SK-N-SH treated with all-trans-retinoic acid at 6 μM for 48 hours (cell line): ENCODE data around the gene SIN3A.

Experiments used
- ARNTL ChIP-seq: fragments of 450-650 bp; formaldehyde crosslinking; IDR thresholded peaks from 2 replicates; pipeline ENCODE4 v1.5.0; 2020; ENCODE audit warnings: low read depth, mild to moderate bottlenecking, moderate library complexity, borderline replicate concordance
- BACH2 ChIP-seq: fragments of 250-450 bp; sonication (Bioruptor Pico); IDR thresholded peaks from 2 replicates; pipeline ENCODE4 v1.9.0; 2021; ENCODE audit warnings: mild to moderate bottlenecking, borderline replicate concordance
- ESRRG ChIP-seq: fragments of 250-450 bp; sonication (Bioruptor Pico); IDR thresholded peaks from 2 replicates; pipeline ENCODE4 v1.6.1; 2021; ENCODE audit warnings: mild to moderate bottlenecking
- ISL1 ChIP-seq: fragments of 250-450 bp; sonication (Bioruptor Pico); IDR thresholded peaks from 2 replicates; pipeline ENCODE4 v2.1.2; 2022; ENCODE audit warnings: mild to moderate bottlenecking, moderate library complexity
- OSR1 ChIP-seq: fragments of 250-450 bp; sonication (Bioruptor Pico); IDR thresholded peaks from 2 replicates; pipeline ENCODE4 v1.8.0; 2022; ENCODE audit warnings: moderate library complexity, mild to moderate bottlenecking, inconsistent platforms
- RARB ChIP-seq: fragments of 250-450 bp; sonication (Bioruptor Pico); IDR thresholded peaks from 2 replicates; pipeline ENCODE4 v1.8.0; 2021; ENCODE audit warnings: mild to moderate bottlenecking, moderate library complexity
- TCF4 ChIP-seq: fragments of 250-450 bp; sonication (Bioruptor Pico); IDR thresholded peaks from 2 replicates; pipeline ENCODE4 v1.8.0; 2021; ENCODE audit warnings: mild to moderate bottlenecking, moderate library complexity, borderline replicate concordance
- TOX ChIP-seq: fragments of 250-450 bp; sonication (Bioruptor Pico); IDR thresholded peaks from 2 replicates; pipeline ENCODE4 v1.8.0; 2021; ENCODE audit warnings: mild to moderate bottlenecking, moderate library complexity, borderline replicate concordance
- ZFP3 ChIP-seq: fragments of 250-450 bp; sonication (Bioruptor Pico); IDR thresholded peaks from 2 replicates; pipeline ENCODE4 v1.5.0; 2020; ENCODE audit warnings: mild to moderate bottlenecking, moderate library complexity
- ZNF70 ChIP-seq: fragments of 450-650 bp; formaldehyde crosslinking; IDR thresholded peaks from 2 replicates; pipeline ENCODE4 v1.5.0; 2020; ENCODE audit warnings: mild to moderate bottlenecking, moderate library complexity
- TF ChIP-seq, protein P1 (sequence below): fragments of 250-450 bp; sonication (Bioruptor Pico); IDR thresholded peaks from 2 replicates; pipeline ENCODE4 v1.5.1; 2020; ENCODE audit warnings: low read depth, mild to moderate bottlenecking, moderate library complexity
- TF ChIP-seq, protein P2 (sequence below): fragments of 250-450 bp; sonication (Bioruptor Pico); IDR thresholded peaks from 2 replicates; pipeline ENCODE4 v1.8.0; 2021; ENCODE audit warnings: low read depth, mild to moderate bottlenecking, moderate library complexity, borderline replicate concordance
- TF ChIP-seq, protein P3 (sequence below): fragments of 250-450 bp; sonication (Bioruptor Pico); IDR thresholded peaks from 2 replicates; pipeline ENCODE4 v1.8.0; 2020; ENCODE audit warnings: mild to moderate bottlenecking, moderate library complexity, borderline replicate concordance

DNA sequence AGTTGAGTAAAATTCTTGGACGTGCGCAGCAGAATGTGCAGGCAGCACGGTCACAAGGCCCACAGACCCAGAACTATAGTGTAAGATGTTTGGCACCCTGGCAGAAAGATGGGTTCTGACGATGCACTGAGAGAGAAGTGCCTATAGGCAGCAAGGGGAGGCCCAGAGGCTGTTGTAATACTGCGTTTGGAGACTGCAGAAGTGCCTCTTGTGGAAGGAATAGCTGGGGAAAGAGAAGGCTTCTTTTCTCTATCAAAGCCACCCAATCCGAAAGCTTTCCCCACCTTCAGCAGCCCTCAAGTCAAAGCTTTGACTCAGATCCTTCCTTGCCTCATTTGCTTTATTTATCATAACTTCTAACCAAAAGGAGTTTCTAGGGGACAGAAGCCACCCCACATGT, 5.2 kb upstream of the SIN3A start:
- TF ChIP-seq OSR1 (CRISPR knock-in tag) (no peak), ZNF70 (CRISPR knock-in tag) (no peak), ESRRG (CRISPR knock-in tag) (no peak), TCF4 (CRISPR knock-in tag) (no peak), ZFP3 (CRISPR knock-in tag) (no peak), ARNTL (CRISPR knock-in tag) (no peak), RARB (no peak), BACH2 (CRISPR knock-in tag) (no peak), ISL1 (CRISPR knock-in tag) (no peak), TOX (no peak)
- TF ChIP-seq, protein P1, sequence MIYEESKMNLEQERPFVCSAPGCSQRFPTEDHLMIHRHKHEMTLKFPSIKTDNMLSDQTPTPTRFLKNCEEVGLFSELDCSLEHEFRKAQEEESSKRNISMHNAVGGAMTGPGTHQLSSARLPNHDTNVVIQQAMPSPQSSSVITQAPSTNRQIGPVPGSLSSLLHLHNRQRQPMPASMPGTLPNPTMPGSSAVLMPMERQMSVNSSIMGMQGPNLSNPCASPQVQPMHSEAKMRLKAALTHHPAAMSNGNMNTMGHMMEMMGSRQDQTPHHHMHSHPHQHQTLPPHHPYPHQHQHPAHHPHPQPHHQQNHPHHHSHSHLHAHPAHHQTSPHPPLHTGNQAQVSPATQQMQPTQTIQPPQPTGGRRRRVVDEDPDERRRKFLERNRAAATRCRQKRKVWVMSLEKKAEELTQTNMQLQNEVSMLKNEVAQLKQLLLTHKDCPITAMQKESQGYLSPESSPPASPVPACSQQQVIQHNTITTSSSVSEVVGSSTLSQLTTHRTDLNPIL (CRISPR knock-in tag): no peak
- TF ChIP-seq, protein P2, sequence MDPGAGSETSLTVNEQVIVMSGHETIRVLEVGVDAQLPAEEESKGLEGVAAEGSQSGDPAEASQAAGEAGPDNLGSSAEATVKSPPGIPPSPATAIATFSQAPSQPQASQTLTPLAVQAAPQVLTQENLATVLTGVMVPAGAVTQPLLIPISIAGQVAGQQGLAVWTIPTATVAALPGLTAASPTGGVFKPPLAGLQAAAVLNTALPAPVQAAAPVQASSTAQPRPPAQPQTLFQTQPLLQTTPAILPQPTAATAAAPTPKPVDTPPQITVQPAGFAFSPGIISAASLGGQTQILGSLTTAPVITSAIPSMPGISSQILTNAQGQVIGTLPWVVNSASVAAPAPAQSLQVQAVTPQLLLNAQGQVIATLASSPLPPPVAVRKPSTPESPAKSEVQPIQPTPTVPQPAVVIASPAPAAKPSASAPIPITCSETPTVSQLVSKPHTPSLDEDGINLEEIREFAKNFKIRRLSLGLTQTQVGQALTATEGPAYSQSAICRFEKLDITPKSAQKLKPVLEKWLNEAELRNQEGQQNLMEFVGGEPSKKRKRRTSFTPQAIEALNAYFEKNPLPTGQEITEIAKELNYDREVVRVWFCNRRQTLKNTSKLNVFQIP (CRISPR knock-in tag): no peak
- TF ChIP-seq, protein P3, sequence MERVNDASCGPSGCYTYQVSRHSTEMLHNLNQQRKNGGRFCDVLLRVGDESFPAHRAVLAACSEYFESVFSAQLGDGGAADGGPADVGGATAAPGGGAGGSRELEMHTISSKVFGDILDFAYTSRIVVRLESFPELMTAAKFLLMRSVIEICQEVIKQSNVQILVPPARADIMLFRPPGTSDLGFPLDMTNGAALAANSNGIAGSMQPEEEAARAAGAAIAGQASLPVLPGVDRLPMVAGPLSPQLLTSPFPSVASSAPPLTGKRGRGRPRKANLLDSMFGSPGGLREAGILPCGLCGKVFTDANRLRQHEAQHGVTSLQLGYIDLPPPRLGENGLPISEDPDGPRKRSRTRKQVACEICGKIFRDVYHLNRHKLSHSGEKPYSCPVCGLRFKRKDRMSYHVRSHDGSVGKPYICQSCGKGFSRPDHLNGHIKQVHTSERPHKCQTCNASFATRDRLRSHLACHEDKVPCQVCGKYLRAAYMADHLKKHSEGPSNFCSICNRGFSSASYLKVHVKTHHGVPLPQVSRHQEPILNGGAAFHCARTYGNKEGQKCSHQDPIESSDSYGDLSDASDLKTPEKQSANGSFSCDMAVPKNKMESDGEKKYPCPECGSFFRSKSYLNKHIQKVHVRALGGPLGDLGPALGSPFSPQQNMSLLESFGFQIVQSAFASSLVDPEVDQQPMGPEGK (CRISPR knock-in tag): no peak
